SK-N-MC (cell line): Measurements from ENCODE around the gene IFT57.

Experiments used
- EZH2 ChIP-seq: fragments of 200-600 bp; sonication (generic); IDR thresholded peaks from one replicate; pipeline ENCODE4 v1.6.1; 2017; ENCODE audit warnings: antibody characterized with exemption
- FOXP2 ChIP-seq: optimal IDR thresholded peaks from 2 replicates; pipeline ENCODE3; 2011; ENCODE audit warnings: mild to moderate bottlenecking, moderate library complexity; ENCODE audit not compliant: insufficient read depth; ENCODE audit errors: extremely low read length, control extremely low read depth
- POLR2AphosphoS5 ChIP-seq: IDR thresholded peaks from 2 replicates; pipeline ENCODE4 v1.6.1; 2012; ENCODE audit warnings: mild to moderate bottlenecking, low read depth, low read length, borderline replicate concordance

DNA sequence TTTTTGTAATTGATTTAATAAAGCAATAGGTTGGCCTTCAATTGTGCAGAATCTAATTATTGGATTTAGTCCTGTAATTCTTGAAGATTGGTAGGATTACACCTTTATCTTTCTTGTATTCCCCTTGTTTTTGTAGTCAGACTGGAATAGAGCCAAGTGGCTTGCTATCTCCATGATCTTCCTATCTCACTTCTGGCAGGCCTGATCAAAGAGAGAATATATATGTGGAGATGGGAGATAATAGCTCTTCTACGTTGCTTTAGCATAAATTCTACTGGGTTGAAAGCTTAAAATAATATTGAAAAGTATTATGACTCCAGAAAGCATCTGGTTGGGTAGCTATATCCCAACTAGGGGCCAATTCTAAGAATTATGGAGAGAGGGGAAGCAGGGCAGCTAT lies 16.9 kb upstream of the IFT57 start:
- no peak for TF ChIP-seq POLR2AphosphoS5
- TF ChIP-seq EZH2: no peak
- no peak for TF ChIP-seq FOXP2
